HepG2 (cell line): ENCODE results near the gene DEPDC1B. TPM values are rescaled to one million over a fixed set of nuclear protein-coding genes. Genes with fewer than 3 reads are reported as not detected.

Source experiments
- ELF1 ChIP-seq: sonication (generic); formaldehyde crosslinking; IDR thresholded peaks from 2 replicates; pipeline ENCODE4 v1.4.0; 2020; ENCODE audit warnings: missing genetic modification reagents
- FOSL2 ChIP-seq: sonication (generic); formaldehyde crosslinking; IDR thresholded peaks from 2 replicates; pipeline ENCODE4 v1.4.0; 2020; ENCODE audit warnings: missing genetic modification reagents
- FOXO4 ChIP-seq: sonication (generic); formaldehyde crosslinking; conservative IDR thresholded peaks from 2 replicates; pipeline ENCODE4 v1.8.1; 2023; ENCODE audit warnings: missing genetic modification reagents
- KLF6 ChIP-seq: IDR thresholded peaks from 2 replicates; pipeline ENCODE4 v1.8.0; 2016; ENCODE audit warnings: missing biosample characterization, missing genetic modification reagents
- ONECUT2 ChIP-seq: sonication (generic); formaldehyde crosslinking; IDR thresholded peaks from 2 replicates; pipeline ENCODE4 v1.4.0; 2020; ENCODE audit warnings: missing genetic modification reagents
- PRMT3 ChIP-seq: sonication (generic); formaldehyde crosslinking; IDR thresholded peaks from 2 replicates; pipeline ENCODE4 v1.8.1; 2022; ENCODE audit warnings: low read depth, mild to moderate bottlenecking, moderate library complexity, missing genetic modification reagents, borderline replicate concordance
- RNF2 ChIP-seq: fragments of 450-650 bp; conservative IDR thresholded peaks from 2 replicates; pipeline ENCODE4 v1.6.1; 2016; ENCODE audit warnings: low read depth
- RORA ChIP-seq: sonication (generic); formaldehyde crosslinking; IDR thresholded peaks from 2 replicates; pipeline ENCODE4 v1.5.0; 2020; ENCODE audit warnings: mild to moderate bottlenecking, missing genetic modification reagents, moderate library complexity
- ZC3H13 ChIP-seq: sonication (generic); formaldehyde crosslinking; IDR thresholded peaks from 2 replicates; pipeline ENCODE4 v1.8.1; 2023; ENCODE audit warnings: mild to moderate bottlenecking, missing genetic modification reagents, moderate library complexity
- ZFP62 ChIP-seq: sonication (generic); formaldehyde crosslinking; IDR thresholded peaks from 2 replicates; pipeline ENCODE4 v1.4.0; 2020; ENCODE audit warnings: missing genetic modification reagents
- ZNF224 ChIP-seq: sonication (generic); formaldehyde crosslinking; IDR thresholded peaks from 2 replicates; pipeline ENCODE4 v1.5.0; 2020; ENCODE audit warnings: mild to moderate bottlenecking, missing genetic modification reagents
- ZNF260 ChIP-seq: sonication (generic); formaldehyde crosslinking; IDR thresholded peaks from 2 replicates; pipeline ENCODE4 v1.4.0; 2020; ENCODE audit warnings: missing genetic modification reagents, low read depth, mild to moderate bottlenecking, borderline replicate concordance
- polyA plus RNA-seq, 8 experiments: library from polyadenylated mRNA; depleted of rRNA in 3 of 8; stranded (reverse) in 7 of 8; unstranded in 1 of 8; fragments of >200 nt; fragmentation: Illumina TruSeq in 4 of 8; extraction: Trizol in 4 of 8; gene quantifications; 2 replicates each; pipeline versions ENCODE4 v1.2.1 to v1.2.3, GENCODE V29; 2011 to 2016; ENCODE audit warnings: low read depth in 4 of 8, missing spikeins in 1 of 8, mixed read lengths in 1 of 8; ENCODE audit not compliant: insufficient read depth in 1 of 8
- total RNA-seq, 5 experiments: library from RNA; depleted of rRNA; stranded (reverse); fragments of >200 nt; fragmentation: Illumina TruSeq; extraction: Trizol; gene quantifications; 2 replicates each; pipeline ENCODE4 v1.2.3, GENCODE V29; 2016; ENCODE audit warnings: low read depth in 1 of 5
- TF ChIP-seq, protein P1 (sequence below): sonication (generic); formaldehyde crosslinking; IDR thresholded peaks from 2 replicates; pipeline ENCODE4 v1.5.0; 2020; ENCODE audit warnings: missing genetic modification reagents
- TF ChIP-seq, protein P2 (sequence below): sonication (generic); formaldehyde crosslinking; IDR thresholded peaks from 2 replicates; pipeline ENCODE4 v1.5.0; 2020; ENCODE audit warnings: missing genetic modification reagents
- TF ChIP-seq, protein P3 (sequence below): sonication (generic); formaldehyde crosslinking; IDR thresholded peaks from 2 replicates; pipeline ENCODE4 v1.9.0; 2021; ENCODE audit warnings: missing genetic modification reagents, borderline replicate concordance
- TF ChIP-seq, protein P4 (sequence below): sonication (generic); formaldehyde crosslinking; IDR thresholded peaks from 2 replicates; pipeline ENCODE4 v1.9.0; 2021; ENCODE audit warnings: mild to moderate bottlenecking, missing genetic modification reagents

Gene DEPDC1B
- total and polyA plus RNA-seq, 2 of the 13 experiments (the other 11 are each of a cell fraction or from before 2014, with no cell fraction given), result 29.5 to 51.3 TPM

- TF ChIP-seq, protein P1, sequence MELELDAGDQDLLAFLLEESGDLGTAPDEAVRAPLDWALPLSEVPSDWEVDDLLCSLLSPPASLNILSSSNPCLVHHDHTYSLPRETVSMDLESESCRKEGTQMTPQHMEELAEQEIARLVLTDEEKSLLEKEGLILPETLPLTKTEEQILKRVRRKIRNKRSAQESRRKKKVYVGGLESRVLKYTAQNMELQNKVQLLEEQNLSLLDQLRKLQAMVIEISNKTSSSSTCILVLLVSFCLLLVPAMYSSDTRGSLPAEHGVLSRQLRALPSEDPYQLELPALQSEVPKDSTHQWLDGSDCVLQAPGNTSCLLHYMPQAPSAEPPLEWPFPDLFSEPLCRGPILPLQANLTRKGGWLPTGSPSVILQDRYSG, result no peak
- TF ChIP-seq ZNF260 (CRISPR knock-in tag) (no peak), ZNF224 (CRISPR knock-in tag) (0 out of 2 replicates have a peak, but pooled peaks have one; percentile 55), RORA (no peak), KLF6 (CRISPR knock-in tag) (0 out of 2 replicates have a peak, but pooled peaks have one; percentile 28), RNF2 (0 out of 2 replicates have a peak, but pooled peaks have one; percentile 17), ZFP62 (CRISPR knock-in tag) (no peak), PRMT3 (CRISPR knock-in tag) (no peak), ONECUT2 (CRISPR knock-in tag) (no peak), FOSL2 (CRISPR knock-in tag) (no peak), ZC3H13 (CRISPR knock-in tag) (peak; percentile 3; the same call in 1 of the 2 replicates), FOXO4 (CRISPR knock-in tag) (no peak), ELF1 (CRISPR knock-in tag) (no peak; the same call in 1 of the 2 replicates)
- TF ChIP-seq, protein P2, sequence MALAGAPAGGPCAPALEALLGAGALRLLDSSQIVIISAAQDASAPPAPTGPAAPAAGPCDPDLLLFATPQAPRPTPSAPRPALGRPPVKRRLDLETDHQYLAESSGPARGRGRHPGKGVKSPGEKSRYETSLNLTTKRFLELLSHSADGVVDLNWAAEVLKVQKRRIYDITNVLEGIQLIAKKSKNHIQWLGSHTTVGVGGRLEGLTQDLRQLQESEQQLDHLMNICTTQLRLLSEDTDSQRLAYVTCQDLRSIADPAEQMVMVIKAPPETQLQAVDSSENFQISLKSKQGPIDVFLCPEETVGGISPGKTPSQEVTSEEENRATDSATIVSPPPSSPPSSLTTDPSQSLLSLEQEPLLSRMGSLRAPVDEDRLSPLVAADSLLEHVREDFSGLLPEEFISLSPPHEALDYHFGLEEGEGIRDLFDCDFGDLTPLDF (CRISPR knock-in tag), result no peak
- TF ChIP-seq, protein P3, sequence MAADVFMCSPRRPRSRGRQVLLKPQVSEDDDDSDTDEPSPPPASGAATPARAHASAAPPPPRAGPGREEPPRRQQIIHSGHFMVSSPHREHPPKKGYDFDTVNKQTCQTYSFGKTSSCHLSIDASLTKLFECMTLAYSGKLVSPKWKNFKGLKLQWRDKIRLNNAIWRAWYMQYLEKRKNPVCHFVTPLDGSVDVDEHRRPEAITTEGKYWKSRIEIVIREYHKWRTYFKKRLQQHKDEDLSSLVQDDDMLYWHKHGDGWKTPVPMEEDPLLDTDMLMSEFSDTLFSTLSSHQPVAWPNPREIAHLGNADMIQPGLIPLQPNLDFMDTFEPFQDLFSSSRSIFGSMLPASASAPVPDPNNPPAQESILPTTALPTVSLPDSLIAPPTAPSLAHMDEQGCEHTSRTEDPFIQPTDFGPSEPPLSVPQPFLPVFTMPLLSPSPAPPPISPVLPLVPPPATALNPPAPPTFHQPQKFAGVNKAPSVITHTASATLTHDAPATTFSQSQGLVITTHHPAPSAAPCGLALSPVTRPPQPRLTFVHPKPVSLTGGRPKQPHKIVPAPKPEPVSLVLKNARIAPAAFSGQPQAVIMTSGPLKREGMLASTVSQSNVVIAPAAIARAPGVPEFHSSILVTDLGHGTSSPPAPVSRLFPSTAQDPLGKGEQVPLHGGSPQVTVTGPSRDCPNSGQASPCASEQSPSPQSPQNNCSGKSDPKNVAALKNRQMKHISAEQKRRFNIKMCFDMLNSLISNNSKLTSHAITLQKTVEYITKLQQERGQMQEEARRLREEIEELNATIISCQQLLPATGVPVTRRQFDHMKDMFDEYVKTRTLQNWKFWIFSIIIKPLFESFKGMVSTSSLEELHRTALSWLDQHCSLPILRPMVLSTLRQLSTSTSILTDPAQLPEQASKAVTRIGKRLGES (CRISPR knock-in tag), result no peak
- TF ChIP-seq, protein P4, sequence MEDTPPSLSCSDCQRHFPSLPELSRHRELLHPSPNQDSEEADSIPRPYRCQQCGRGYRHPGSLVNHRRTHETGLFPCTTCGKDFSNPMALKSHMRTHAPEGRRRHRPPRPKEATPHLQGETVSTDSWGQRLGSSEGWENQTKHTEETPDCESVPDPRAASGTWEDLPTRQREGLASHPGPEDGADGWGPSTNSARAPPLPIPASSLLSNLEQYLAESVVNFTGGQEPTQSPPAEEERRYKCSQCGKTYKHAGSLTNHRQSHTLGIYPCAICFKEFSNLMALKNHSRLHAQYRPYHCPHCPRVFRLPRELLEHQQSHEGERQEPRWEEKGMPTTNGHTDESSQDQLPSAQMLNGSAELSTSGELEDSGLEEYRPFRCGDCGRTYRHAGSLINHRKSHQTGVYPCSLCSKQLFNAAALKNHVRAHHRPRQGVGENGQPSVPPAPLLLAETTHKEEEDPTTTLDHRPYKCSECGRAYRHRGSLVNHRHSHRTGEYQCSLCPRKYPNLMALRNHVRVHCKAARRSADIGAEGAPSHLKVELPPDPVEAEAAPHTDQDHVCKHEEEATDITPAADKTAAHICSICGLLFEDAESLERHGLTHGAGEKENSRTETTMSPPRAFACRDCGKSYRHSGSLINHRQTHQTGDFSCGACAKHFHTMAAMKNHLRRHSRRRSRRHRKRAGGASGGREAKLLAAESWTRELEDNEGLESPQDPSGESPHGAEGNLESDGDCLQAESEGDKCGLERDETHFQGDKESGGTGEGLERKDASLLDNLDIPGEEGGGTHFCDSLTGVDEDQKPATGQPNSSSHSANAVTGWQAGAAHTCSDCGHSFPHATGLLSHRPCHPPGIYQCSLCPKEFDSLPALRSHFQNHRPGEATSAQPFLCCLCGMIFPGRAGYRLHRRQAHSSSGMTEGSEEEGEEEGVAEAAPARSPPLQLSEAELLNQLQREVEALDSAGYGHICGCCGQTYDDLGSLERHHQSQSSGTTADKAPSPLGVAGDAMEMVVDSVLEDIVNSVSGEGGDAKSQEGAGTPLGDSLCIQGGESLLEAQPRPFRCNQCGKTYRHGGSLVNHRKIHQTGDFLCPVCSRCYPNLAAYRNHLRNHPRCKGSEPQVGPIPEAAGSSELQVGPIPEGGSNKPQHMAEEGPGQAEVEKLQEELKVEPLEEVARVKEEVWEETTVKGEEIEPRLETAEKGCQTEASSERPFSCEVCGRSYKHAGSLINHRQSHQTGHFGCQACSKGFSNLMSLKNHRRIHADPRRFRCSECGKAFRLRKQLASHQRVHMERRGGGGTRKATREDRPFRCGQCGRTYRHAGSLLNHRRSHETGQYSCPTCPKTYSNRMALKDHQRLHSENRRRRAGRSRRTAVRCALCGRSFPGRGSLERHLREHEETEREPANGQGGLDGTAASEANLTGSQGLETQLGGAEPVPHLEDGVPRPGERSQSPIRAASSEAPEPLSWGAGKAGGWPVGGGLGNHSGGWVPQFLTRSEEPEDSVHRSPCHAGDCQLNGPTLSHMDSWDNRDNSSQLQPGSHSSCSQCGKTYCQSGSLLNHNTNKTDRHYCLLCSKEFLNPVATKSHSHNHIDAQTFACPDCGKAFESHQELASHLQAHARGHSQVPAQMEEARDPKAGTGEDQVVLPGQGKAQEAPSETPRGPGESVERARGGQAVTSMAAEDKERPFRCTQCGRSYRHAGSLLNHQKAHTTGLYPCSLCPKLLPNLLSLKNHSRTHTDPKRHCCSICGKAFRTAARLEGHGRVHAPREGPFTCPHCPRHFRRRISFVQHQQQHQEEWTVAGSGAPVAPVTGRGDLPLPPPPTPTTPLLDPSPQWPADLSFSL (CRISPR knock-in tag), result no peak
Measured at GRCh38 chr5:60700416-60700757, 421 bp upstream of the DEPDC1B start (continued).
